LHCN-M2 (cell line): ENCODE measurements around the gene SH2D7. TPM values are rescaled to one million over a fixed set of nuclear protein-coding genes. Genes with fewer than 3 reads are reported as not detected.

ENCODE experiments used
- DNase-seq: peaks from one replicate; pipeline ENCODE4 v3.0.0-alpha.2; 2012; ENCODE audit warnings: low read depth
- total RNA-seq: library from RNA; depleted of rRNA; stranded (reverse); fragments of >200 nt; gene quantifications from 2 replicates; pipeline ENCODE4 v1.2.3, GENCODE V29; 2014

SH2D7 gene
- total RNA-seq, 1 experiment from 2014 or later: not detected

DNA sequence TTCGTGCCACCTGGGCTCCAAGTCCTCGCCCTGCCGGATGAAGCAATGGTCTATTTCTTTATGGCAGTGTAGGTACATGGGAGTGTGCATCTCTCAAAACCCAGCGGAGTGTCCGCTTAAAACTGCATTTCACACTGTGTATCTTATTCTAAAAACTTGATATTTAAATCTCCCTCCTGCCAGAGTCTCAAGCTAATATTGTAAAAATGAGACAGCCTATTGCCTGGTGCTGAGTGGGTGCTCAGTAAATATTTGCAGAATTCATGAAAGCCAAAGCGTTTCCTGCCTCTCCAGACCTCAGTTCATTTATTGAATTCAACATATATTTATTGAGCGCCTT lies 14.5 kb upstream of the SH2D7 start:
- DNase-seq: no peak

DNA sequence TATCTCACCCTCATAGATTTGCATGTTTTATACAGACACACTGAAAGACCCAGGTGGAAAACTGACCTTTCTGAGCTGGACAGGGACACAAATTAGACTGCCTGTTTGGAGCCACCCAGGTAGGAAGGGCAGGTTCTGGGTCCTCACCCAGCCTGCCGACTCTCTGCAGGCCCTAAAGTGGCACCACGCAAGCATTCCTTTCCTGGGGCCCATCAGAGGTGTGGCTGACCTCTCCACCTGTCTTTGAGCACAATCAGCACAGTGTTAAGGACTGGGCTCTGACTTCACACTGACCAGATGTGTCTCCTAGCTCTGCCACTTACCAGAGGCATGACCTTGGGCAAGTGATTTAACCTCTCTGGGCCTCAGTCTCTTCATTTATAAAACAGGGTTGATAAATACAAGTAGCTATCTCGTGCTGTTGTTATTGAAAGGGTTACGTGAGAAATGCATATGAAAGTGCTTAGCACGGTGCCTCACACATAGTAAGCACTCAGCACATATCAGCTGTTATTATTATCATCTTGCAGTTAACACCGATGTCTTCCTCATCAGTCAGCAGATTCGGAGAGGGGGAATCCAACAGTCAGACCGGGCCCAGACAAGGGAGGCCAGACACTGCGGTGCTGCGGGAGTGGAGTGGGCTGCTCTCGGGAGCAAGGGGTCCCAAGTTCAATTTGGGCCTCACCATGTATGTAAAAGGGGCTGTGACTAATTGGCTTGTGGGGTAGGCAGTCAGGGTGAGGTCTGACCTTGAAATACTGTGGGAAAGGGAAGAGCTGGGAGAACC lies 12.9 kb upstream of the SH2D7 start:
- DNase-seq: no peak

DNA sequence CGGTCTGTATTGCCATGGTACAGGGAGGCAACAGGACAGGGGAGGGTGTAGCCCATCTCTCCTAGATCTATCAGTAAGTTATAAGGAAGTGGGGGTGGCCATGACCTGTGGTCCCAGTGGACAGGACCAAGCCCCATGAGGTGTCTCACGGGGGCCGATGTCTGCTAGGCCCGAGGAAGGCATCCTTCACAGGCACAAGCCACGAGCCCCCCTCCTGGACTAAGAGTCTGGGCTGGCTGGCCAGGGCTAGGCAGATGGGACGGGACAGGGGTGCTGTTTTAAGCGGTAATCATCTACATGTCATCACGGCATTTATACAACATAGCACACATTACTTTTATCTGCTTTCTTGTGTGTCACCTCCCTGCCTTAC lies 12.3 kb upstream of the SH2D7 start:
- DNase-seq: no peak

DNA sequence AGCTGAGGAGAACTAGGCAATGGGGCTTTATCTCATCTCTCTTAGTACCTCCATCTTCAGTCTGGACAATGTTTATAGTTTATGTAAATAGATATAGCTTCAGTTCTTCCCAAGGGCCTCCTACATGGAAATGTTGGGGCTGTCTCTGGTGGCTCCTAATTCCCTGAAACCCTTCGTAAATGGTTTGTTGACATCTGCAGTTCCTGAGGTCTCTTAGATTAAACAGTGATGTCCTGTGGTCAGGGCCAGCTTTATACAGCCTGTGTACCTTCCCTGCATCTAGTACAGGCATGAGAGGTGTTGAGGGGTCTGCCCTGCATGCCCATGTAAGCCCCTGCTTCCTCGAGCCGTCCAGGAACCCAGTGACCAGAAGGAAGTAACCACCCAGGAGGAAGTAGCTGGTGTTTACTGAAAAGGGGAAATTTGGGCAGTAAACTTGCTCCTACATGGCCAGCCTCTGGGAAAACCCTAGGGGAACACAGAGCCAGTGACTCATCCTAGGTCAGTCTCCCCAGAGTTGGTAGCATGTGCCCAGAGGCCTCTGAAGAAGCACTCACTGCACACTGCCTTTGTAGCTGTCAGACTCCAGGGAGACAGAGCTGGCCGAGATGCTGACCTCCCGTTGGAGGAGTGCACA lies 10.1 kb upstream of the SH2D7 start:
- DNase-seq: no peak

DNA sequence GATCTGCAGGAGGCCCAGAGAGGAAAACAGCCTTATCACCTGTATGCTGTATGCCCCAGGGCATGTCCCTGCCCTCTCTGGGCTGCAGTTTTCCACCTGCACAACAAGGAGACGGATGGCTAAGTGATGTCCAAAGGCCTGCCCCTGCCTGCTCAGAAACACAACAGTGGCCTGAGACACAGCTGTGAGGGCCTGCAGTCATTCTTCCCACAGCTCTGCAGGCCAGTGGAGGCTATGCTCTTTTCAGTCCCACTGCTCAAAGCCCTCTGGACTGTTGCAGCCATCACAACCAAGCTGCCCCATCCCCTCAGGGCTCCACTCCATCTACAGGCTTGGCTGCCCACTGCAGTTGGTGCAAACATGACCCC lies 9.6 kb upstream of the SH2D7 start:
- no peak for DNase-seq

DNA sequence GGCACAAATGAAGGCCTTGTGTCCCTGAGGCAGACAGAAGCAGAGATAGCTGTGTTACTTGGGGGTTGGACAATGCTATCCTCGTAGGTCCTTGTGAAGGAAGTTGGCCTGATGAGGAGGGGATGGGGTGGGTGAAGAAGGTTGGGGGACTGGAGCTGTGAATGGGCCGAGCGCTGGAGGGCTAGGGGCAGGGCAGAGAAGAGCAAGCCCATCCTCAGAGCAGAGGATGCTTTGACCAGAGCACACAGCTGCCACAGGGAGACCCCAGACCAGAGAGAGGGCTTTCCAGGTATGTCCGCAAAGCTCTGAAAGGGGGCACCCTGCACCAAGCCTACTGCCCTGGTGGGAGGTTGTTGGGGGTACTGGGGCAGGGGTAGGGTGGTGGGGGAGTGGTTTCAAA lies 9.2 kb upstream of the SH2D7 start:
- no peak for DNase-seq

DNA sequence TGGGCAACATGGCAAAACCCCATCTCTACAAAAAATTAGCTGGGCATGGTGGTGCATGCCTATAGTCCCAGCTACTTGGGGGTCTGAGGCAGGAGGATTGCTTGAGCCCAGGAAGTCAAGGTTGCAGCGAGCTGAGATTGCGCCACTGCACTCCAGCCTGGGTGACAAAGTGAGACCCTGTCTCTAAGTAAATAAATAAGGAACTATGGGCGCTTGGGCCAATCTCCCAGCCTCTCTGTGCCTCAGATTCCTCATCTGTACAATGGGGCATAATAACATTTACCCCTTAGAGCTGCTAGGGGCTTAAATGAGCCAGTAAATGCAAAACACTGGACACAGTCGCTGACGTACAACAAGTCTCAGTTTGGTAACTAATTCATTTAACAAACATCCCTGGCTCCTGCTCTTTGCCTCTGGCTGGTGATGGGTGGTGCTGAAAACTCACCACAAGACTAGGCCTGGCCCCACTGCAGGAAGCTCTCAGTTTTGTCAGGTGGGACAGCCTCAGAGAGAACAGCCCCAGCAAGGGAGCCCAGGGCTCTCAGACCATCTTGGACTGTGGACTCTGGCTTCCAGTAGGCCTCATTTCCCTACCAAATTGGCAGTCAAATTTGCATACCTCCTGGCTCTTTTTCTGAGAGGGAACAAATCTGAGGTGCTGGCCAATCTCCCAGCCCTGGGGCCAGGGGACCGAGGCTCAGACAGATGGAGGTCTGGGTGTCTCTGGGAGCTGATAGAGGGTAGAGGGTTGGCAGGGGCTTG lies 8.5 kb upstream of the SH2D7 start:
- no peak for DNase-seq

DNA sequence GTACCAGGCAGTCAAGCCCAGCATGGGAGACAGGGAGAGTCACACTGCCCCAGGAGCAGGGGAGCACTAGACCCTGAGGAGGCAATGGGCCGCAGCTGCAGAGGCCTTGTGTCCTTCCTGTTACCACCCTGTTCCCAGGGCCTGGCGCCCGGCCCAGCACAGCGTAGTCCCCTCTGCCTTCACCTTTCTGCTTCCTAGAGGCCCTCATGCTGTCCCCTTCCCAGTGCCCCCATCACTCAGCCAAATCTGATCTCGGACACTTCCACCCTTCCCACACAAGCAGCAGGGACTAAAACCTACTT lies 8.0 kb upstream of the SH2D7 start:
- DNase-seq: no peak

DNA sequence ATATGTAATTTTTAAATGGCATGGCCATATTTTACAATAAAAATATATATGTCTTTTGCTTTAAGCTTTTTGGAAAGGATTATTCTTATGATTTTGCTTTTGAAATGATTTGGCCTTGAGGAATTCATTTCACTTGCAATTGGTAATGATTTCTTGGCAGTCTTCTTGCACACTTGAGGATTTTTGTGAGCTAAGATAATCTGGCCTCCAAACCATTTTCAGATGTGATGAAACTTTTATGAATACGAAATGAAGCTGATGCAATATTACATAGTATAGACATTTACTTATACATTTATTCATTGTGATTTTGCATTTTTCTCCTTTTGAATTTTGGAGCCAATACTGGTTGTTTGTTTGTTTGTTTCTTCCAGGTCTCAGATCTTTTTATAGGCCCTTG lies 6.4 kb upstream of the SH2D7 start:
- DNase-seq: no peak

DNA sequence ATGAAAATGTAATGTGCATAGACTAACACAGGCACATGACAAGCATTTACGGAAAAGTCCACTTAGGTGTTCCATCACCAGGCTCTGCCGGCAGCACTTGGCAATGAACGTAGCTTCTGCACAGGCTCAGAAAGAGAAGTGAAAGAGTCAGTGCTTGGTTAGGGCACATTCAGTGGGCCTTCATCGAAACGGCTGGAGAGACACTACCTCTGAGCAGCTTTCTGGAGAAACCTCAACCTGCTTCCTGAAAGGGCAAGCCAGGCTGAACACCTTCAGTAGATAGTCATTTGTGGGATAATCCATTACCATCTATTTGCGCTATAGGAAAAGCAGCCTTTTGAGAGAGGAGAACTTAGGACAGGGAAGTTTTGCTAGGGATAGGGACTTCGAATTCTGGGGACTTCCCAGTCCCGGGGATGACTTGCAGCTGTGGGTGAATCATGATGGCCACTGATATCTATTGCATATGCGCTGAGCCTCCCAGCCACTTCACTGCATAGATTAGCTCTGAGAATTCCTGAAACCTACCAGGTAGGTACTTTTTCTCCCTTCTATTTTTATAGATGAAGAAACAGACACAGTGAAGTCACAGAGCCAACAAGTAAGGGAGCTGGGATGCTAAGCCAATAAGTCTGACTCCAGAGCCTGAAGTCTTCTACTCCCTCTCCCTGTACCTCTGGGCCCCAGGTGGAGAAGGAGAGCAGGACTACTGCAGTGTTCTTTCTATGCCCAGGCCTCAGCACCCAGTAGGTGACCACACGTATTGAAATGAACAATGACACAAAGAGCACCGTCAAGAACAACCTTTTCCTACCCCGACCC lies 4.2 kb upstream of the SH2D7 start:
- no peak for DNase-seq

DNA sequence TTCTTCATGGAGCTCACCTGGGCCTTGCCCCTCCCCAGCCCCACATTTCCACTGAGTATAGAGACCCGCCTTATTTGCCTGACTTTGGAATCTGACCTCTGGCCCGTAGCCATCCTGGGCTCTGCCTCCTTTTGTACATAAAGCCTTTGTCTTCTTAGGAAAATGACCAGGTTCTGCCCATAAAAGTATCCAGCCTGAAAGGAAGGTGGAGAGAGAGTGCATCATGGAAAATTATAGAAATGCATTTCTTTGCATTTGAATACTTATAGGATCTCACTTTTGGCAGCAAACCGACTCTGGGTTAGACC lies 3.6 kb upstream of the SH2D7 start:
- DNase-seq: no peak

DNA sequence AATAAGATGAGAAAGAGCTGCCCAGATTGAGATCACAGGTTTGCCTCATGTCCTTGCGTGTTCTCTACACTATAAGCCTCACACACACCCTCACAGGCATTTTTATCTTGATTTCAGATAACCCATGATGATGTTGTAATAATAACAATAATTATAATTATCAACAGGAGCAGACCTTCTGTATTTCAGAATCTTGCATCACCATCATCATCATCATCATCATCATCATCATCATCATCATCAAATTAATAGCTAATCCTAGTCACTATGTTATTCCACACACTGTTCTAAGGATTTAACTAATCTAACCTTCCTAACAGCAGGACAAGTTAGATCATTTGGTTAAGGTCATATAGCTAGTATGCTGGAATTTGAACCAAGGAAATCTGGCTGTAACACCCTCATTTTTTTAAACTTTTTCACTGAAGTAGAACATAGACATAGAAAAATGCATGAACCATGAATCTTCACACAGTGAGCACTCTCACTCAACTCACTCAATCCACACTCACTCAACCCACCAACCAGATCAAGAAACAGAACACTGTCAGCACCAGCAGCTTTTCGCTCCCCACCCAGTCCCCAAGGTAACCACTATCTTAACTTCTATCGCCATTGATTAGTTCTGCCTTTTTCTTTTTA lies 1.8 kb upstream of the SH2D7 start:
- no peak for DNase-seq

DNA sequence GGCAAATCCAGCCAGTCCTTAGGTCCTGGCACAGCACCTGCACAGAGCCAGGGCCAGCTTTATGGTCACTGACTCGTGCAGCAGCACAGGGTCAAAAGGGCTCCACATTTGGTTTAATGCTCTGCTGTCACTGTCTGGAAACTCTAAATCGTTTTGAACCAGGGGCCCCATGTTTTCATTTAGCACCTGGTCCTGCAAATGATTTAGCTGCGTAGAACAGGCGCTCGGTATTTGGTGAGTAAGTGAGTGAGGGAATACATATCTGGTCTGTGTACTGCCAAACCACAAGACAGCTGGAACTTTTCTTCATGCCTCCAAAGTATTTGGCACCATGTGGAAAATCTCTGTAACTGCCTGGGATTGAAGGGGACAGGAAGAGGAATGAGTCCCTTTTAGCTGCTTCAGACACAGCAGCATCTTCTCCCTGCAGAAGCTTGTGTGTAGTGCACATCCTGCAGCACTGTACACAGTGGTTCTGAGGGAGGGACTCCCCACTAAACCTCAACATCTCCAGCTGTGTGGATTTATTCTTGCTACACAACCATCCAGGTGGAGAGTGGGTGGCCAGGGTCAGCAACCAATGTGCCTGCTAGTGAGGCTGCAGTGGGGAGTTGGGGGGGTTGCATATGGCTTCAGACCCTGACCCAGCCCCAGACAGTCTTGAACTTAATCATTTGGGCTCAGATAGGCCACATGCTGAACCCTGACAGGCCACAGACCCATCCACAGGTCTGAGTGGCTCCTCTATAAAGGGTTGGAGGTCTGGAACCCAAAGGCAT lies 1.1 kb downstream of the SH2D7 start:
- peak; percentile 97 for DNase-seq

DNA sequence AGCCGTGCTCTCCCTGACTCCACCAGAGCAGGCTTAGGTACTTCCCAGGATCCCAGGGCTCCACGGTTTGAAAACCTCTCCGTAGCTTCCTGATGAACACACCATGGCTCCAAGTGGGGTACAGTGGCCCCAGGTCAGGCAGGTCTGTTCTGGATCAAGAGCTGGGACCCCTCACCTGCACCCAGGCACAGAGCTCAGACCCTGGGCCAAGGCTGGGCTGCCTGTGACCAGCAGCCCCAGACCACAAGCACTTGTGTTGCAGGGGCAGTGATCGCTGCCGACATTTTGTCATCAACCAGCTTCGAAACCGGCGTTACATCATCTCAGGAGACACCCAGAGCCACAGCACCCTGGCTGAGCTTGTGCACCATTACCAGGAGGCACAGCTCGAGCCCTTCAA lies 5.3 kb downstream of the SH2D7 start:
- no peak for DNase-seq

DNA sequence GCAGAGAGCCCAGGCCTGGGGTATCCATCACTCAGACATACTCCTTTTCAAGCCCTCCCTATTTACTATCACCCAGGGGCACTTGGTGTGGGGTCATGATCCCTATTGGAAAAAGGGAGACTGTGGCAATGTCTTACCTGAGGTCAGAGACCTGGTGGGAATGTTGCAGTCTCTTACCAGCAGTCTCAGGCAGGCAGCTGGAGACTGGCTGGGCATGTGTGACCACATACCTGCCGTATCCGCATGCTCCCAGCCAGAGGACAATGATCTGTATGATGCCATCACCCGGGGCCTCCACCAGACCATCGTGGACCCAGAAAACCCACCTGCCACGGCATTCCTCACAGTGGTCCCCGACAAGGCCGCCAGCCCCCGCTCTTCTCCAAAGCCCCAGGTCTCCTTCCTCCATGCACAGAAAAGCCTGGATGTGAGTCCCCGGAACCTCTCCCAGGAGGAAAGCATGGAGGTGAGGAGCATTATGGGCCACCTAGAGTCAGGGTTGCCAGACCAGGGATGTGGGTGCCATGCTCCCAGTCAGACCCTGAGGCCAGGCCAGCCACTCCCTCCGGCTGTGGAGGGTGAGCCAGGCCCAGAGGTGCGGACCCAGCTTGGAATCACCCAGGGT lies 5.9 kb downstream of the SH2D7 start:
- no peak for DNase-seq

DNA sequence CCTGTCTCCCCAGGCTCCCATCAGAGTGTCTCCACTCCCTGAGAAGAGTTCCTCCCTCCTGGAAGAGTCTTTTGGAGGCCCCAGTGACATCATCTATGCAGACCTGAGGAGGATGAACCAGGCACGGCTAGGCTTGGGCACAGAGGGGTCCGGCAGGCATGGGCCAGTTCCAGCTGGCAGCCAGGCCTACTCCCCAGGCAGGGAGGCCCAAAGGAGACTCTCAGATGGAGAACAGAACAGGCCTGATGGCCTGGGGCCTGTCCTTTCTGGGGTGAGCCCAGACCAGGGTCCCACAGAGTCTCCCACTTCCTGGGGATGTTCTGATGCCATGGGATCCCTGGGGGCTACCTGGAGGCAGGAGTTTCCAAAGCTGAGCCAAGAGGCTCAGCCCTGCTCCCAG lies 8.5 kb downstream of the SH2D7 start:
- no peak for DNase-seq

DNA sequence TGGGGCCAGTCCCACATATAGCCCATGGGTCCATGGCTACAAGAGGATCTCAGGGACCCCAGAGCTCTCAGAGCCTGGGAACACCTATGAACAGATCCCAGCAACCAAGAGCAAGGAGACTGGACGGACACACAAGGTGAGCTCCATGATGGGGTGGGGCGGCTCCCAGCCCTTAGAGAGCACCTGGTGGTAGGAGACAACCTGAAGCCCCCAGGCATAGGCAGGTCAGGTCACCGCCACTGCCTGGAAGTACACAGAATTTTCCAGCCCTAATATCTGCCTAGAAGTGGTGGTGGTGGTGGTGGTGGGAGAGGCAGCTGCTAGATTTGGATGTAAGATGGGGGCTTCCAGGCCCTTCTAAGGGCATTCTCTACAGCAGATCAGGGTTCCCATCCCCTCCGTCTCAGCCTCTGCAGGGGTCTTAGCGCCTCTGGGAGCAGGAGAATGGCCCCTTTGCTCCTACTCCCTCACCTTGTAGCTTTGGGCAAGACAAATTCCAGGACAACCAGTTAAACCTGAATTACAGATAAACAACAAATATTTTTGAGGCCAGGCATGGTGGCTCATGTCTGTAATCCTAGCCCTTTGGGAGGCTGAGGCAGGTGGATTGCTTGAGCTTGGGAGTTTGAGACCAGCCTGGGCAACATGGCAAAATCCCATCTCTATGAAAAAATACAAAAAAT lies 9.2 kb downstream of the SH2D7 start:
- DNase-seq: no peak

DNA sequence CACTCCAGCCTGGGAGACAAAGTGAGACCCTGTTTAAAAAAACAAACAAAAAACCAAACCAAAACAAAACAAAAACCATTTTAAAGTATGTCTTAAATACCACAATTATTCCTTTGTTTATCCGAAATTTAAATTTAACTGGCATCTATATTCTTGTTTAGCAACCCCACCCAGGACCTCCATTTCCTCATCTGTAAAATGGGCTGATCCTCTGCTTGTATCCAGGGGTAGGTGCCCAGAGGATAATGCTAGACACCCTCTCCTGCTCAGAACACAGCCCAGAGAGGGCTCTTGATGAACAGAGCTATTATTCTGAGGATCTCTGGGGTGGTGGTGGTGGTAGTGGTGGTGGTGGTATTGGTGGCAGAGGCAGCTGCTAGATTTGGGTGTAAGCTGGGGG lies 9.8 kb downstream of the SH2D7 start:
- DNase-seq: no peak

DNA sequence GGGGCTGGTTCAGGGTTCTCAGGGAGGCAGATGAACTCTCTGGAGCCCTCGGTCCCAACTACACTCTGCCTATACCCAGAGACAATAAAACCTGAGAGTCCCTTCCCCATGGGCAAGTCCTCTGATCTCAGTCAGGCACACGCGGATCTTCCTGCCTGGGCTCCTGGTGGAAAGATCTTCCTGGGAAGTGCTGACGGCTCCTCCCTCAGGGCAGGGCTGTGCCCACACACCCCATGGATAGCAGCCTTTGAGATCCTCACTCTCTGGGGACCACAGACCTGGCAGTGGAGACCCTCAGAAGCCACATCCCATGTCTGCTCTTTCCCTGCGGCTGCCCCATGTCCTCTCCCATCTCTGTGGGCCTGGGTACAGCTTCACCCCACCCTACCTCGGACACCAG lies 10.4 kb downstream of the SH2D7 start:
- no peak for DNase-seq
